Pancreas (tissue), 10 donors: ENCODE results near the gene PLD4. TPM values are rescaled to one million over a fixed set of nuclear protein-coding genes. Genes with fewer than 3 reads are reported as not detected.

Source experiments
- ATAC-seq, 4 donors: fragments of 200-7000 bp; cut with Tn5 transposase; one replicate each; pipeline versions ENCODE4 v1.8.0 to v1.9.1; 2020; ENCODE audit warnings: mild to moderate bottlenecking in 4 of 4, moderate library complexity in 4 of 4
- DNase-seq, 6 donors: peaks; one replicate each; pipeline ENCODE4 v3.0.0-alpha.2; 2020
- FAIRE-seq: peaks from 2 replicates; lab custom pipeline; 2012; peaks lifted over from hg19 to GRCh38; lab: Jason Lieb, UNC
- H3K27ac ChIP-seq, 4 donors: fragments of 200-600 bp; sonication (generic); 1 replicate in 3 of 4; 2 replicates in 1 of 4; pipeline versions ENCODE4 v1.5.0 to v1.8.0; 2020
- H3K27me3 ChIP-seq, 4 donors: fragments of 200-600 bp; one replicate each; pipeline ENCODE4 v1.8.0; 2021
- H3K36me3 ChIP-seq, 3 donors: fragments of 200-600 bp; sonication (generic) in 1 of 3; one replicate each; pipeline versions ENCODE4 v1.5.0 to v1.8.0; 2020 to 2021
- H3K4me1 ChIP-seq, 3 donors: fragments of 200-600 bp; one replicate each; pipeline ENCODE4 v1.8.0; 2021
- H3K4me3 ChIP-seq, 4 donors: fragments of 200-600 bp; sonication (generic) in 2 of 4; one replicate each; pipeline versions ENCODE4 v1.5.0 to v1.8.0; 2020 to 2021
- H3K9me3 ChIP-seq, 4 donors: fragments of 200-600 bp; one replicate each; pipeline ENCODE4 v1.8.0; 2021
- CTCF ChIP-seq, 4 donors: fragments of 200-600 bp; sonication (generic) in 3 of 4; IDR thresholded peaks; one replicate each; pipeline versions ENCODE4 v1.5.0 to v1.8.0; 2021; ENCODE audit warnings: antibody characterized with exemption in 4 of 4
- WGBS, 2 donors: extraction: QIAGEN DNeasy Blood & Tissue Kit; methylation state at CpG; one replicate each; pipeline ENCODE4 v1.1.7; 2013; 5-methylcytosine and 5-hydroxymethylcytosine counted together
- intact Hi-C, 3 donors: fragments of 100-400 bp; cut with DNase I; formaldehyde crosslinking; loops; one replicate each; pipeline versions ENCODE4 v1.11.1 to v1.14.2; 2022
- polyA plus RNA-seq, 2 donors: library from polyadenylated mRNA; stranded (reverse); fragments of 200-250 nt; gene quantifications; one replicate each; pipeline ENCODE4 v1.2.3, GENCODE V29; 2013
- total RNA-seq, 6 donors: library from RNA; stranded (reverse); fragmentation: NEBNext Ultra II Directional in 4 of 6; extraction: Animal tissue kit (Norgen Biotek cat#: 25700) in 4 of 6; gene quantifications; one replicate each; pipeline versions ENCODE4 v1.2.1 to v1.2.4, GENCODE V29; 2021 to 2023
- donor health status: healthy with polysubstance abuse.
- donor health status: DM: no; HTN: no; CAD: no; lungs with moderate emphysema.
- donor health status: DM: no; HTN: no; CAD: no.
- donor health status: control.
- donor health status: control.
- donor health status: Bipolar disorder and iron deficiency.
- donor health status: DM: yes; HTN: yes; CAD: no.
- donor health status: DM: no; HTN: no; CAD: no.
- donor health status: DM: no; HTN: no; CAD: no.
- donor health status: DM: yes; HTN: yes; CAD: no.

Gene PLD4
- total and polyA plus RNA-seq, 8 donors: 0.19 to 12.5 (median 0.52) TPM

- no peak for TF ChIP-seq CTCF (IDR thresholded peaks at IDR 0.05)
- no peak for FAIRE-seq
- Histone ChIP-seq H3K27ac (no peak overlapping the region), H3K4me3 (no peak overlapping the region), H3K4me1 (no peaks in the 10 kb centered on the region), H3K36me3 (peaks cover 0 to 31% (median 0%) of the 10 kb centered on the region in 3 donors), H3K27me3 (no peaks in the 10 kb centered on the region), H3K9me3 (no peaks in the 10 kb centered on the region)
- intact Hi-C loops: no loop called here
- no peak for ATAC-seq
- WGBS, 2 donors: 90 to 94% methylated on average over 15 of the region's 15 CpGs
- peak in 3 of 6 donors; percentile 16 to 56 (median 47) for DNase-seq
These were observed 44.6 kb upstream of the PLD4 start for GRCh38 chr14:104879983-104880565.

GRCh38 chr14:104880584-104881210, 44.0 kb upstream of the PLD4 start:
- FAIRE-seq (no peak), ATAC-seq (no peak)
- WGBS, 2 donors: 77 to 80% methylated on average over 7 of the region's 7 CpGs

GRCh38 chr14:104881369-104881979, 43.2 kb upstream of the PLD4 start:
- H3K4me3 ChIP-seq: no peak overlapping the region
- WGBS, 2 donors: 73% methylated on average over 13 of the region's 13 CpGs
- H3K36me3 ChIP-seq: peaks cover 0 to 44% (median 0%) of the 10 kb centered on the region in 3 donors
- DNase-seq (peak in 4 of 6 donors; percentile 14 to 63 (median 32)), ATAC-seq (peak in 2 of 4 donors; percentile 6 to 20), FAIRE-seq (no peak)
- intact Hi-C loops: no loop called here
- H3K4me1 ChIP-seq: no peaks in the 10 kb centered on the region
- H3K9me3 ChIP-seq: no peaks in the 10 kb centered on the region
- H3K27ac ChIP-seq: no peak overlapping the region
- TF ChIP-seq CTCF (IDR thresholded peaks at IDR 0.05): no peak
- no peaks in the 10 kb centered on the region for H3K27me3 ChIP-seq

More at GRCh38 chr14:104880584-104881210, 44.0 kb upstream of the PLD4 start:
- intact Hi-C loops: no loop called here
- no peaks in the 10 kb centered on the region for H3K4me1 ChIP-seq
- H3K4me3 ChIP-seq: no peak overlapping the region
- no peaks in the 10 kb centered on the region for H3K9me3 ChIP-seq
- H3K27ac ChIP-seq: no peak overlapping the region
- peaks cover 0 to 36% (median 0%) of the 10 kb centered on the region in 3 donors for H3K36me3 ChIP-seq
- no peaks in the 10 kb centered on the region for H3K27me3 ChIP-seq
- TF ChIP-seq CTCF (IDR thresholded peaks at IDR 0.05): no peak
- DNase-seq: peak in 3 of 6 donors; percentile 18 to 46 (median 44)

GRCh38 chr14:104882325-104882973, 42.2 kb upstream of the PLD4 start:
- H3K4me1 ChIP-seq: no peaks in the 10 kb centered on the region
- intact Hi-C loops: no loop called here
- no peak for FAIRE-seq
- TF ChIP-seq CTCF (IDR thresholded peaks at IDR 0.05): no peak
- no peaks in the 10 kb centered on the region for H3K9me3 ChIP-seq
- DNase-seq: peak in 4 of 6 donors; percentile 40 to 64 (median 58)
- ATAC-seq: peak; percentile 22 to 88 (median 46)
- H3K36me3 ChIP-seq: peaks cover 0 to 53% (median 5%) of the 10 kb centered on the region in 3 donors
- no peak overlapping the region for H3K27ac ChIP-seq
- no peaks in the 10 kb centered on the region for H3K27me3 ChIP-seq
- H3K4me3 ChIP-seq: no peak overlapping the region
- 81 to 84% methylated on average over 12 to 13 of the region's 13 CpGs for WGBS, 2 donors
